ENCODE data around the gene DMD.

Gene DMD

DNA sequence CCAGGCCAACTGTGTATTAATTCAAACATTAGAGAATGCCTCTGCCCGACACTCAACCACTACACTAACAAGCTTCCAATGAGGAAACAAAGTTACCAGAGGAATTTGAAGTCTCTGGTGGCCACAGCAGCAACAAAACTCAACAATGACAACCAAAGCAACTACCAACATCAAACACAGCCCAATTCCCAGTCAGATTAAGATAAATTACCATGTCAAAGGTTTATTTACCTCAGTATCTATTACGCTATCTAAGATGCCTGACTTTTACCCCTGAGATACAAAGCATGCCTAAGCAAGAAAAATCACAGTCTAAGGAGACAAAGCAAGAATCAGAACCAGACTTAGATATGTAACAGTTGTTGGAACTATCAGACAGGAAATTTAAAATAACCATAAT lies 1909.4 kb downstream of the DMD start:
- DNase-seq (ENCODE audit: insufficient read length, low spot score) (no peak), FAIRE-seq (no peak)
- TF ChIP-seq, protein P1, sequence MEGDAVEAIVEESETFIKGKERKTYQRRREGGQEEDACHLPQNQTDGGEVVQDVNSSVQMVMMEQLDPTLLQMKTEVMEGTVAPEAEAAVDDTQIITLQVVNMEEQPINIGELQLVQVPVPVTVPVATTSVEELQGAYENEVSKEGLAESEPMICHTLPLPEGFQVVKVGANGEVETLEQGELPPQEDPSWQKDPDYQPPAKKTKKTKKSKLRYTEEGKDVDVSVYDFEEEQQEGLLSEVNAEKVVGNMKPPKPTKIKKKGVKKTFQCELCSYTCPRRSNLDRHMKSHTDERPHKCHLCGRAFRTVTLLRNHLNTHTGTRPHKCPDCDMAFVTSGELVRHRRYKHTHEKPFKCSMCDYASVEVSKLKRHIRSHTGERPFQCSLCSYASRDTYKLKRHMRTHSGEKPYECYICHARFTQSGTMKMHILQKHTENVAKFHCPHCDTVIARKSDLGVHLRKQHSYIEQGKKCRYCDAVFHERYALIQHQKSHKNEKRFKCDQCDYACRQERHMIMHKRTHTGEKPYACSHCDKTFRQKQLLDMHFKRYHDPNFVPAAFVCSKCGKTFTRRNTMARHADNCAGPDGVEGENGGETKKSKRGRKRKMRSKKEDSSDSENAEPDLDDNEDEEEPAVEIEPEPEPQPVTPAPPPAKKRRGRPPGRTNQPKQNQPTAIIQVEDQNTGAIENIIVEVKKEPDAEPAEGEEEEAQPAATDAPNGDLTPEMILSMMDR (IDR thresholded peaks at IDR 0.05; ENCODE audit: insufficient read depth, missing control alignments): no peak

DNA sequence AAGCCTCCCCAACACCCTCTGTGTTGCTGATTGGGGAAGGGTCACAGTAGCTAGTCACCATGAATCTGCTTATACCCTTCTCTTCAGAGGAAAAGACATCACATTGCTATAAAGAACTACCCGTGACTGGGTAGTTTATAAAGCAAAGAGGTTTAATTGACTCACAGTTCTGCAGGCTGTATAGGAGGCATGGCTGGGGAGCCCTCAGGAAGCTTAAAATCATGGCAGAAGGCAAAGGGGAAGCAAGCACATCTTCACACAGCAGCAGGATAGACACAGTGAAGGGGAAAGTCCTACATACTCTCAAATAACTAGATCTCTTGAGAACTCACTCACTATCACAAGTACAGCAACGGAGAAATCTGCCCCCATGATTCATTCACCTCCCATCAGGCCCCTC lies 1910.1 kb downstream of the DMD start:
- FAIRE-seq: no peak
- TF ChIP-seq, protein P1 (IDR thresholded peaks at IDR 0.05; ENCODE audit: insufficient read depth, missing control alignments): no peak
- DNase-seq (ENCODE audit: insufficient read length, low spot score): no peak

DNA sequence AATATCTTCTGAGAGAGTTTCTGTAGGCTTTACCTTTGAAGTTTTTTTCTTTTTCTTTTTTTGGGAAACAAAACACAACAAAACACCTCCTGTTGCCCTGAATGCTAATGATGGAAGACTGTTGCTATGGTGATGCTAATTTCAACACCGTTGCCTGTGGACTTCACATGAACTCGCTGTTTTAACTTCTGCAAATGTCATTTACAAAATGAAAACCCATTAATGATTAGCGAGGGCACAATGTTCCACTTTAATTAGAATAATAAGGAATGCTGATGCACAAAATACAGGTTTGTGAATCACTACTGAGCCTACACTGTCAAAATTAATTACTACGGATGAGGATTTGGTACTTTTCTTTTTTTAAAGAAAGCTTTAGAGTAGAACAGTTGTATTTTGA lies 1912.4 kb downstream of the DMD start:
- DNase-seq (ENCODE audit: insufficient read length, low spot score): no peak
- no peak for FAIRE-seq
- TF ChIP-seq, protein P1 (IDR thresholded peaks at IDR 0.05; ENCODE audit: insufficient read depth, missing control alignments): no peak

DNA sequence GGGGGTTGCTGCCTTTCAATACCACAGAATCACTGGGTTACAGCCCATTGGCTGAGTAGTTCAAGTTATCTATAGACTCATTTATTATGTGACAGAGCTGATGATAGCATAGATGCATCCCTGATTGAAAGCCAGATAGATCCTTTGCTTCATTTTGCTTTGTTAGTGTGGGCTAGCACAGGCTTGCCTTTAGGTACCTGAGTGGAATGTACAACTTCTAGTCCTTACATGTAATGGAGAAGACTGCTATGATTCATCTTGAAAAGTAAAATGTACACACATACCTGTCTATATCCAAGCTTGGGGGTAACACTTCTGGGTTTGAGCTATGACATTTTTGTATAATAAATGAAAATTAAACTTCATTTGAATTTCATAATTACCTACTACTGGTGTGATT lies 1913.5 kb downstream of the DMD start:
- DNase-seq (ENCODE audit: insufficient read length, low spot score): no peak
- TF ChIP-seq, protein P1 (IDR thresholded peaks at IDR 0.05; ENCODE audit: insufficient read depth, missing control alignments): no peak
- no peak for FAIRE-seq

DNA sequence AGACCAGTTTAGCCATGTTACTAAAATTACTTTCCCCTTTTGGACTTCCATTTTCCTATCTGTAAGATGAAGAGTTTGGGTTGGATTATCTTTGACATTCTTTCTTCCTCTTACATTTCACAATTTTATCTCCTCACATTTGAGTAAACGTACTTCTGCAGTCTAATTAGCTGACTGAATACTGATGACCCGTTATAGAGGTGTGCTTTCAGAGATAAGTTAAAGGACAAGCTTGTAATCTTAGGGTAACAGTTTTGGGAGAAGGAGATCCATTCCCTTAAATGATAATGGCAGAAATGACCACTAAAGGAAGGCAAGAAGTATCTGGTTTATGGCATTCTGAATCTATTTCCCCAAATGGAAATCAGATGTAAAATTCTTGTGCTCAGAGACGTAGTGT lies 1916.9 kb downstream of the DMD start:
- FAIRE-seq: no peak
- no peak for DNase-seq (ENCODE audit: insufficient read length, low spot score)
- TF ChIP-seq, protein P1 (IDR thresholded peaks at IDR 0.05; ENCODE audit: insufficient read depth, missing control alignments): no peak

DNA sequence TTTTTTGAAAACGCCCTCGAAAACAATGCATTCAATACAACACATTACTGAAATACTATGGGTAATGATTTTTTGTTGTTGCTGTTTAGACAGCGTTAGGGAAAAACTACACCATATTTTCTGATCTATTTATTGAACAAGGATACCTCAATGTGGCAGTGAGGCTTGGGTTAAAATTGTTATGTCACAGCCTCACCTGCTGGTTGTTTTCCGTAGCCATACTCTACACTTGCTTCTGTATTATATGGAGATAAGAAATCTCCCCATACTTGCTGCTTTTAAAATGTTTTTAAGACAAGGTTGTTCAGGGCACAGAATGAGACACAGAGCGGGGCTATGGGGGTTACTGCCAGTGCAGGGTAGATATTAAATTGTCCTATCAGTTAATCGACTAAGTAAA lies 1917.9 kb downstream of the DMD start:
- TF ChIP-seq, protein P1 (IDR thresholded peaks at IDR 0.05; ENCODE audit: insufficient read depth, missing control alignments): peak; percentile 31
- FAIRE-seq (no peak), DNase-seq (ENCODE audit: insufficient read length, low spot score) (no peak)

DNA sequence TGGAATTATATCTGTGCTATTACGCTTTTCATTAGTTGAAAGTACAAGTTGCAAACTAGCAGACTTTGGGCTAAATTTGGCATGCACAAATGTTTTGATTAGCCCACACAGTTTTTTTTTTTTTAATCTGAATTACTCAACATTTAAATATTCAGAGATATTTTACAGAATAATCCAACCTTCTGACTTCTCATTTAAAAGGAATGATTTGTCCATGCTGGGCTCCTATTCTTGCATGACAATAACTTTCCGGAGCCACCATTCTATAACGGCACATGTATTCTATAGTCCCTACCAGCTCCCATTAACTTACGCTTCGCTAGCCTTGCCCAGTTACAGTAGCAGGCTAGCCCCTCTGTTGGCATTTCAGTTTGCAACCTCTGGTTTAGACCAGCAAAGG lies 1920.2 kb downstream of the DMD start:
- TF ChIP-seq, protein P1 (IDR thresholded peaks at IDR 0.05; ENCODE audit: insufficient read depth, missing control alignments): no peak
- no peak for FAIRE-seq

More for the DNA sequence above, 1920.2 kb downstream of the DMD start:
- no peak for DNase-seq (ENCODE audit: insufficient read length, low spot score)

All from D721Med (cell line).